HG02938 (cell line): ENCODE measurements around the gene TRIM38.
"Not testable (repeated sequence)": the region's sequence is repeated elsewhere in the genome, so short reads cannot be mapped to it uniquely, and the experiment has no call there.

ENCODE experiments used
- ATAC-seq: cut with Tn5 transposase; IDR thresholded peaks from one replicate; pipeline ENCODE4 v1.9.1; 2021; ENCODE audit warnings: mild to moderate bottlenecking, moderate library complexity; ENCODE audit not compliant: unreplicated experiment

Gene TRIM38, protein sequence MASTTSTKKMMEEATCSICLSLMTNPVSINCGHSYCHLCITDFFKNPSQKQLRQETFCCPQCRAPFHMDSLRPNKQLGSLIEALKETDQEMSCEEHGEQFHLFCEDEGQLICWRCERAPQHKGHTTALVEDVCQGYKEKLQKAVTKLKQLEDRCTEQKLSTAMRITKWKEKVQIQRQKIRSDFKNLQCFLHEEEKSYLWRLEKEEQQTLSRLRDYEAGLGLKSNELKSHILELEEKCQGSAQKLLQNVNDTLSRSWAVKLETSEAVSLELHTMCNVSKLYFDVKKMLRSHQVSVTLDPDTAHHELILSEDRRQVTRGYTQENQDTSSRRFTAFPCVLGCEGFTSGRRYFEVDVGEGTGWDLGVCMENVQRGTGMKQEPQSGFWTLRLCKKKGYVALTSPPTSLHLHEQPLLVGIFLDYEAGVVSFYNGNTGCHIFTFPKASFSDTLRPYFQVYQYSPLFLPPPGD

DNA sequence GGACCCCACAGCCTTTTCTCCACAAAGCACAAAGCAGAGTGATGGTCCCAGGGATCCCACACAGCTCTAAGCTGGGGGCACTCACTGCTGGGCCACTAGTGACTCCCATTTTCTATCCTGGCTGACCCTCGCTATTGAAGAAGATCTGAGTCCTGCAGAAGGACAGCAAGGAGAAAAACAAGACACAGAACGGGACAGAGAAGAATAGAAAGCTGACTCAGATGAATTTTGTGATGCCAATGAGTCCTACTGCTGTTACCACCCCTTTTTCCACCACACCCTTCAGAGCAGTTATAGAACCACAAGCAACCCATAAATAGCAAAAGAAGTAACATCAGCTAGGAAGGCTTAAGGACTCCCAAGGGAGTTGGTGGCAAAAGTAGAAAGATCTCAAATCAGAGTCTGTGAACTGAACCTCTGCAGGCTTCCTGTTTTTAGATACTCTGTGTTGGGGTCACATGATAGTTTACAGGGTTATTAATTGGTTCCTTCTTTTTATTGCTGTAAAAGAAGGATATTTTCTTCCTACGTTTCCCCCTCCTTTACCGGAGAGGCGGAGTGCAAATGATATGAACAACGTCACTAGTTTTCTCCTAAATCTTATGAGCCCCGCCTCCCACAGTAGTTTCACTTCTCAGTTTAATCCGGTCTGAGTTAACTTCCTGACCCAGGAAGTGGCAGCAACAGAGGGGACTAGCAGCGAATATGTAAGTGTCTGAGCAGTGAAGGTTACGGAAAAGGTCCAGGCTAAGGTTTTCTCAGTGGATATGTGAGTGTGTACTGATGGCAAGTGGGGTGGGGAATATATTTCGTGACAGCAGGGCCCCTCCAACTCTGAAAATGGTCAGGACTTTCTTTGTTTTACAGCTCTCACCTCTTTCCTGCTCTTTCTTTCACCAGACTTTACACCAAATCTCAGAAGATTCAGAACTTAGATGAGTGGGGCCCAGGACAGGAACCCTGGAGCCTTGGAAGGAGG lies at the start of gene TRIM38:
TRIM38 (plus strand) TSS at position 654 of the 979 bp plus-strand sequence. CDS start 3,721 bp downstream, outside the sequence.
- peak; percentile 78 for ATAC-seq

DNA sequence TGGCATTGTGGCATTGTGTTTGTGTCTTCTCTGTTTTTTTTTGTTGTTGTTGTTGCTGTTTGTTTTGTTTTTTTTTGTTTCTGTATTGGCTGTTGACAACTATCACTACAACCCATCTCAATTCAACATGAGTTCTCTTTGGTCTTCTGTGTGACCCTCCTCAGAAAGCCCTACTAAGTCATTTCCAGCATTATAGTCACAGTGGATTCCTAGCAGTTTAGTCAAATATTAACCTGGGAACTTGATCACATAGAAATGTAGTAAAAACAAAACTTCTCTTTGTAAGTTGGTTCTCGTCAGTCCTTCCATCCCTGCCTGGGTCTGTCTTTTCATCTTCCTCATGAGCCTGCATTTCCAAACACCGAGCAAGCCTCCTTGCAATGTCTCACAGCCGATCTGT lies 48.9 kb upstream of the TRIM38 start:
- ATAC-seq = no peak

DNA sequence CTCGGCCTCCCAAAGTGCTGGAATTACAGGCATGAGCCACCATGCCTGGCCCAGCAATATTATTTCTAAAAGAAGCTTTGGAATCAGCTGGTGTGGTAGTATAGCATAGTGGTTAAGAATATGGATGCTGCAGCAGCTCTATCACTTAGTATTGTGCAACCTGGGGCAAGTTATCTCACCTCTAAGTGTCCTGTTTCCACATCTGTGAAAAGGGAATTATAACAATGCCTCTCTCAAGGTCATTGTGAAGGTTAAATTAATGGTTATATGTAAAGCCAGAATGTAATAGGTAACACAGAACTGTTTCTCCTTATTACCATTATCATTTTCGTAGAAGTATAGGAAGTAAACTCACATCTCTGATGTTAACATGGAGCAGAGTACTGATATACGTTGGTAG lies 46.3 kb upstream of the TRIM38 start:
- no peak for ATAC-seq

DNA sequence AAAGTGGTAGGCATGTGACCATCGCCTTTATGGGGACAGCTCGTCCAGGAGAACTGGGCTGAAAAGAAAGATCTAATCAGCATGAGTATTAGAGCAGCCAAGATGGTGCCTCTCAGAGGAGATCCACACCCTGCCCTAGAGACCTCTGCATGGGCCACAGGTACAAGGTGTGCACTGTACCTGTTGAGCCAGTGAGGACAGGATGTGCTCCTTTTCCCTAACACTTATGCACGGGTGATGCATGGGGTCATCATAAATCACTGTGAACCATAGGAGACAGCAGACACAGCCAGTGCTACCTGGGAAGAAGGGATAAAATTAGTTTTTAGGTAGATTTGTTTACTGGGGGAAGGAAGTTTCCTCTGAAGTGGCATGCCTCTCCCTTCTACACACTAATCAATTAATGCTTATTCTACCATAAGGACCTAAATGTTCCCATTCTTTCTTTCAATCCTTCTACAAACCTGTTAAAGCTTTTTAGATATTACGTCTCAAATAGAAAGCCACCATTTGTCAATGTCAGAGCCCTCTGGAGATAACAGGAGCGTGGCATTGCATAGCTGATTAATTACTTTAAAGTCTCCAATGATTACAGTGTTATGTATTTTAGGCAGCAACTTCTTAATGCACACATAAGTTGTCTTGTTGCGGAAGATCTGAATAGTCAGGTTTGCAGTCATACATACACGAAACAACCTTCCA lies 45.7 kb upstream of the TRIM38 start:
- no peak for ATAC-seq

DNA sequence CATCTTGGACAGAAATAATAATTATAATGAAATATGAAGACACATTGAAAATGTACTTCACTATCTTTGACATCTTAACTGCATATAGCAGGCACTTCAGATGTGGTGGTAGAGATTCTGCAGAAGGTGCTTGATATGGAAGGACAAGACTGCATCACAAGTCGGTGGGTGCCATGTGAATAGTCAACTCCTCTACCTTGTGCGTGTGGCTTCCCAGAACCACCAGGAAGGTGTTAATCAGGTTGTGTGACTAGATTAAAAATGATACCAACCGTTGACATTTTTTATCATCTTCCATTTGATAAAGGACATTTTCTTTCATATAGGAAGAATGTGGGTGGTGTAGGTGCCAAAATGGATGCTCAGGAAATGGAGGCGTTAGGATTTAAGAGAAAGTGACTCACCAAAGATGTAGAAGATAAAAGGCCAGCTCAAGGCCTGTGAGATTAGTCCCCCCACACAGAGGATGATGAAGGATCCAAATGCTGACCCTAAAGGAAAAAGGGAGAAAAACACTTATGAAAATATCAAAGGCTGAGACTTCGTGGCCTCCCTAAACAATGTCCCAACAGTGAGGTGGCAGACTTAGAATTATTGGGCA lies 44.4 kb upstream of the TRIM38 start:
- no peak for ATAC-seq

DNA sequence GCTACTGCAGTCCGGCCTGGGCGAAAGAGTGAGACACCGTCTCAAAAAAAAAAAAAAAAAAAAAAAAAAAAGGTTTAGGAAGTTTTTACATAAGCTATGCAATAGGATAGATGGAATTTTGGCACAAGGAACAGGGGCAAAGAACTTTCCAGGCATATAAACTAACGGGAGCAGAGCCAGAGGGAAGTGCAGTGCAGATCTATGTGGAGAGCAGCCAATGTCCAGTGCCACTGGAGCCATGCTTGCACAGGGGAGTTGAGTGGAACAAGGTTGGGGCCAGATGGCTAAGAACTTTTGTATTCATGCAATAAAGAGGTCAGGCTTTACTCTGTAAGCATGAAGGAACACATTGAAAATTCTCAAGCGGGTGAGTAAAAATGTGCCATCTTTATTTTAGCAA lies 42.9 kb upstream of the TRIM38 start:
- ATAC-seq = no peak

DNA sequence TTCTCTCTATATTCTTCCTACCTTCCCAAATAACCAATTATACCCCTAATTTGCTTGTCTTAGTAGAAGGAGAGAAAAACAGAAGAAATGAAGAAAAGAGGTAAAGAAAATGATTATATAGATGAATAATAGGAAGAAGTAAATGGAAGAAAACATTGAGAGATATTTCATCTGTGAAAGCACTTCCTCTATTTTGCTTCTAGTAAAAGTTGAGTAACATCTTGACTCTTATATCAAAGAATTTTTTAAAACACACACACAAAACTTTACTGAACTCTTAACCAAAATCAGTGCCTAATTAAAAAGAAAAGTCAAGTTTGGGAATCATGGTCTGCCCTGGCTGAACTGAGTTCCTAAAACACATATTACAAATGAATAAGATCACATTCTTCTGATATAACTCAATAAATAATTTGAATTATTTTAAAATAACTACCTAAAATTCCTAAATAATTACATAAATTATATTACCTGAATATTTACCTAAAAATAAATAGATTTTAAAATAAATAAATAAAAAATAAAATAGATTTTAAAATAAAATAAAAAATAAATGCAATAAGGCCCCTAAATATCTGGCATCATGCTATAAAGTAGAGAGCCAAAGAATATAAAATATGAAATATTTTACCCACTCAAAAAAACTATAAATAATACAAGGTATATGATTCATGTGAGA lies 40.9 kb upstream of the TRIM38 start:
- ATAC-seq = no peak

DNA sequence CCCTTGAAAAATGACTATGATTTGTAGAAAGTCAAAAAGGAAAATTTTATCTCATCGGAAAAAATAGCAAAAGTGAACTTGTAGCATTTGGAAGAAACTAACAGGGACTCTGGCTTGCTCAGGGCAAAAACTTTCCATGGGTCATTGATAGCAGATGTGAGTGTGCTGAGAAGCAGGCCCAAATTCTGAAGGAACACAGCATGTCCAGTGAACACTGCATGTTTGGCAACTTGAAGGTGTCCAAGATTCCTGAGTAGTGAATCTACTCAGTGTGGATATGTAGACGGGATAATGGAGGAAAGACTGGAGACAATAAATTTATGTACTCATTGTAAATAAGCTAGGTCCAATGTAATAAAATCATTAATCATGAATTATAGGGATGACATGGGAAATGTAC lies 40.3 kb upstream of the TRIM38 start:
- ATAC-seq = no peak

DNA sequence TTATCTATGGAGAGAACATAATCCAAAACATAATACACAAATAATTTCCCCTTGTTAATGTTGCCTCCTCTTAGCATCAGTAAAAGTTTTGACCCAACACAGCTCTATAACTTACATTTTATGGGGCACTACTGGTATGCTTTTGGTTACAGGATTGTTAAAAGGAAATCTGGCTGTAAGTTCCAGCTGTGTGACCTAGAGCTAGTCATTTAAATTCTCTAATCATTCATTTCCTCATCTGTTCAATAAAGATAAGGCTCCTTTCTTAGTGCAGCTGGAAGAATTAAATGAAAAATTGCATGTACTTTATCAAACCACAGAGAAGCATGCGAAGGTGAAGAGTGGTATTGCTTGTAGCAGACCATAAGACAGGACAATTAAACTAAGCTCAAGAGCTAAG lies 36.7 kb upstream of the TRIM38 start:
- ATAC-seq = no peak

DNA sequence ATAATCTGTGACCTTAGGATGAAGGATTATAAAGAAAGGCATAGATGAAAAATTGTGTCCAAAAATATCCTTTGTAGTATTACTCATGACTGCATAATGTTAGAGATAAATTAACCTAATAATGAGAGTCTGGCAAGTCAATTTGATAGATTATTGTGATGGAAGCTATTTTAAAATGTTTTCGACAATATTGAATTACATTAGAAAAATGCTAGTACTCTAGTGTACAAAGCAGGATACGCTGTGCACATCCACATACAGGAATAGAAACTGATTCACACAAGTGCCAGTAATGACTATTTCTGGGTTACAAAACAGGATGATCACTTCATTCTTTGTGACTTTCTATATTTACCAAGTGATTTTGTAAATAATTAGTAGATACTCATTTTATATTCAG lies 35.4 kb upstream of the TRIM38 start:
- no peak for ATAC-seq

DNA sequence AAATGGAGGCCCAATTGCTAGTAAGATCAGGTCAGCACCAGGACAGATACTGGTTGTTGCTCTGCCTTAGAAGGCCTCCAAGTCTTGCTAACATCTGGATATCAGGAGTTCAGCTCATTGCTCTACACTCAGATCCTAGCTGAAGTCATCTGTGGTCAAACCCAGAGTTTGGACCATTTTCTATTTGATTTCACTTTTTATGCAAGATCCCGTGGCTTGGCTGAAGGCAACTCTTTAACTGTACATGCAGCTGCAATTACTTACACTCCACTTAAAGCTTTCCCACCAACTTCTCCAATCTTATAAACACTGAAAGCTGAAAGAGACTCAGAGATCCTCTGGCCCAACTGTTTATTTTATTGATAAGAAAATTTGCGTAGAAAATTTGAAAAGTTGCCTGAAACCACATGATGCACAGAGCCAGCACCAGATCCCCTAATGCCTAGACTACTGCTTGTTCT lies 34.8 kb upstream of the TRIM38 start:
- ATAC-seq = no peak

DNA sequence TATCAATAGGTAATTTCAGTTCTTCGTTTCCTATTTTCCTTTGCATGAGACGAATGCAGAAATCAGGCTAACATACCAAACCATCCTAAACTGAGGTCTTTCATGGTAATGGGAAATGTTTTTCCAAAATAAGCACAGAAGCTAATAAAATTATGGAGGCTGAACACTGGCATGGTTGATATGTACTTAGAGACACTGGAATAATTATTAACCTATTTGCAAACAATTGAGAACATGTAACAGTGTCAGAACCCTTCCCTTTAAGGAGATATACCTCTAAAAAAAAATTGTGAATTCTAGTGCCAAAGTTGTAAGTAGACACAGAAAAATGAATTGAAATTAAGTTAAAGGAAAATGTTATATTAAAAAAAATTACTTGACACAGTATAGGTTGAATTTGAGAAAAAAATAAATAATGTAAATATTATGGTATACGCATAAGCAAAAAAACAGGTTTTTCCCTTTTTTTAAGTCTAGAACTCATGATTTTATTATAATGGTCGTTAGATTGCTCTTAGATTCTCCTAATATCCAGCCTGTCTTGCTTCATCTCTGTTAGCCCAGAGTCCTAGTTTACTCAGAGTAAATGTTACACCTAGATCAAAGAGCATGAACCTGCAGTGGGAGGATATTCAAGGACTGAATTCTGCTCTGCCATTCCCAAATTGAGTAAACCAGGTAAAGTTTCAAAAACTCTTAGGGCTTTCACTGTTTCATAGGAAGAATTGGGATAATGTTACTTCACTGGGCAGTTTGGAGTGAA lies 33.9 kb upstream of the TRIM38 start:
- ATAC-seq = no peak

DNA sequence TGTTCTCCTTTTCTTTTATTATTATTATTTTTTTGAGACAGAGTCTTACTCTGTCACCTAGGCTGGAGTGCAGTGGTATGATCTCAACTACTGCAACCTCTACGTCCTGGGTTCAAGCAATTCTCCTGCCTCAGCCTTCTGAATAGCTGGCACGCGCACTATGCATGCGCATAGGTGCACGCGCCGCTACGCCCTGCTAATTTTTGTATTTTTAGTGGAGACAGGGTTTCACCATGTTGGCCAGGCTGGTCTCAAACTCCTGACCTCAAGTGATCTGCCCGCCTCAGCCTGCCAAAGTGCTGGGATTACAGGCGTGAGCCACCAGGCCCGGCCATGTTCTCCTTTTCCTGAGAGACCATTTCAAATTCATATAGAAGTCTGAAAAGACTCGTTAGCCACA lies 32.8 kb upstream of the TRIM38 start:
- ATAC-seq = not testable (repeated sequence)

DNA sequence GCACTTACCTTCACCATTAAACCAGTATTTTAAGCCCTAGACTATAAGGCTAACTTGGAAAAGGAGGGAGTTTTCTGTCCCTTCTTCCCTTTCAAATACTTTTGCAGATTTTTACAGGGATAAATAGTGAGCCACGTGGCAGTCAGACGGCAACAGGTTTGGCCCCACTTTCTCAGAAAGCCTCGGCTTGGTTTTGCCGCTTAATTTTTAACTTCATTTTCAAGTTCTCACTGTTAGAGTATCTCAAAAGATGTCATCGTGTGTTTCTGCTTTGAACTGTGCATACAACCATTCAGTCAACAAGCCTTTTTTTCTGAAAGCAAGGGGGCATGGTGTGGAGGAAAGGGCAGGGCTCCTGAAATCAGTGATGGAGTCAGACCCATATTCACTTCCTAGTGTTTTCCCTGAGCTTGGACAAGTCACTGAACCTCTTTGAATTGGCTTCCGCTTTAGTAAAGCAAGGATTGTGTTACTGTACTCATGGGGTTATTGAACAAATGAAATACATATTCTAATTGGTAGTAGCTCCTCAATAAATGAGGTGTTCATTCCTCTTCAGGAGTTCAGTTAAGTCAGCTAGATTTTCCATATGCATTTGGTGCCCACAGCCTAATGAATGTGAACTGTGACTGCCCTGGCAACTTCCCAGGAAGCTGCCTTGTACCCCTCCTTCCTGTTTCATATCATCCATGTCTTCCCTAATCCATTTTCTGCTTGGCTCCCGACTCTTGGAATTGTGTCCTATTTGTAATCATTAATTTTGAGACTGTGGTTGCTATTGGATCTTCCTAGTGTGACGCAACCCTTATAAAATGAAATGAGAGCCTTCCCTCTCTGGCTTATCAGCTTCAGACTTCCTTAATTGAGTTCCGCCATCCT lies 31.8 kb upstream of the TRIM38 start, which contains the start of gene SLC17A2:
SLC17A2 (minus strand) TSS at position 160 of the 879 bp plus-strand sequence. CDS start 4,895 bp downstream, outside the sequence.
- no peak for ATAC-seq

DNA sequence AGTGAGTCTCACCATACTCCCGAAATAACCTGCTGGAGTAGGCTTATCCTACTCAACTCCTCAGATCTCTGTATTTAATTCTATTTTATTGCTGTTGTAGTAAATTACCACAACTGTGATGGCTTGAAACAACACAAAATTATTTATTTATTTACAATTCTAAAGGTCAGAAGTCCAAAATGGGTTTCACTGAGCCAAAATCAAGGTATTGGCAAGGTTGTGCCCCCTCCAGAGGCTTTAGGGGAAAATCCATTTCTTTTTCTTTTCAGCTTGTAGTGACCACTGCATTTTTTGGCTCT lies 31.2 kb upstream of the TRIM38 start:
- ATAC-seq = no peak

DNA sequence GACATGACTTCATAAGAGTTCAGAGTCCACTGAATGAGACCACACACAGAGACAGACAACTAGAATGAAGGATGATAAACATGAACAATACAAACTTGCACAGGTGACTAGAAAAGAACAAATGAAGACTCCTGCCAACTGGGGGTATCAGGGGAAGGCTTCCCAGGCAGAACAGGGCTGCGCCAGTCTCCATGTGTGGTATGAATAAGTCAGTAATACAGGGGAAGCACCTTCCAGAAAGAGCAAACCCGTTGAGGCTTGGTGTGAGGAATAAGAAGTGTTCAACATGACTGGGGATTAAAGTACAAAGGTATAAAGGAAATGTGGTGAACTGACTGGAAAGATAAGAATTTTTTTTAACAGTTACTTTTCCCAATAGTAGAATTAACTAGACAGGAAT lies 28.4 kb upstream of the TRIM38 start:
- ATAC-seq = no peak

DNA sequence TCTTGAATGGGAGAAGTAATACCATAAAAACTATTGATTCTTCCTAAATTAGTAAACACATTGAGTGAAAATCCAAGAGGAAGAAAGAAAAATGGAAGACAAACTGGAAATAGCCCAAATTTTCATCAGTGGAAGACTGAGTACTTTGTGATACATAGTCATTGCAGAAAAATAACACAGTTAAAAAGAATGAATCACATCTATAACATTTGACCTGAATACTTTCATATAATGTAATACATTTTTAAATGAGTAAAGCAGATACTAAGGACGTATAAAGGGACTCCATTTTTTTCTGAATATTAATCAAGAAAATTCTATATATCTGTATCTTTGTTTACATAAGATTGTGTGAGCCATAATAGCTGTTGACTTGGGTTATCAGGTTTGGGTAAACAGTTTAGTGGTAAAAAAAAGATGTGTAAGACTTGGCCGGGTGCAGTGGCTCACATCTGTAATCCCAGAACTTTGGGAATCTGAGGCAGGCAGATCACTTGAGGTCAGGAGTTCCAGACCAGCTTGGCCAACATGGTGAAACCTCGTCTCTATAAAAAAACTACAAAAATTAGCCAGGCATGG lies 27.8 kb upstream of the TRIM38 start:
- no peak for ATAC-seq

DNA sequence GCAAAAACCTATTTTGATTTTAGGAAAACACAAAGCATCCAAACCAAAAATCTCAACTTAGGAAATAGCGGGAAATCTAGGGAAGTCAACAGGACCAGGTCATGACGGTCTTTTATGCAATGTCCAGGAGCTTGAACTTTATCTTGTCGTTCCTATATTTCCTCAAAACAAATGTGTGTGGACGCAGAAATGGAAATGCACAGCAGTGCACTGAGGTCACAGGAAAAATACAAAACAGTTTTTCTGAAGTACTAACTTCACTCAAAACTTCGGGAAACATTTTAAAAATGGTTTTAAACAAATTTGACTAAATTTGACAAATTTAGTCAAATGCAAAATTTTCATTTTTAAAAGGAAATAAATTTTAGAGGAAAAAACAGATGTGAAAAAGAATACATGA lies 26.6 kb upstream of the TRIM38 start:
- no peak for ATAC-seq
